CD4-positive, alpha-beta T cell treated with Interleukin-1 beta for 1 hour (primary cell): ENCODE data around the gene ACVR2A.

Experiments used
- DNase-seq, 2 donors: peaks; one replicate each; pipeline ENCODE4 v3.0.0-alpha.2; 2020 to 2022

The ACVR2A gene

GRCh38 chr2:147844697-147845410 lies at the start of gene ACVR2A:
ACVR2A (plus strand) TSS chr2:147845029; CDS start chr2:147845153, 124 bp downstream.
- peak; percentile 5 to 47 for DNase-seq

- DNase-seq = no peak
These were observed 44.5 kb upstream of the ACVR2A start for GRCh38 chr2:147800316-147800715.

- DNase-seq = no peak
These were observed 38.0 kb upstream of the ACVR2A start for GRCh38 chr2:147806846-147807245.

- no peak for DNase-seq
These were observed 36.3 kb upstream of the ACVR2A start for GRCh38 chr2:147808520-147808919.

GRCh38 chr2:147810883-147811765 lies 33.7 kb upstream of the ACVR2A start:
- no peak for DNase-seq

- DNase-seq = no peak
These were observed 26.1 kb upstream of the ACVR2A start for GRCh38 chr2:147818741-147819140.

GRCh38 chr2:147824620-147825019 lies 20.2 kb upstream of the ACVR2A start:
- DNase-seq = no peak

- DNase-seq = no peak
These were observed 18.3 kb upstream of the ACVR2A start for GRCh38 chr2:147826278-147827087.

GRCh38 chr2:147827088-147827375 lies 17.8 kb upstream of the ACVR2A start:
- DNase-seq = no peak

- no peak for DNase-seq
These were observed 15.7 kb upstream of the ACVR2A start for GRCh38 chr2:147829106-147829505.

GRCh38 chr2:147836099-147836498 lies 8.7 kb upstream of the ACVR2A start:
- DNase-seq = no peak

GRCh38 chr2:147843391-147843863 lies 1.4 kb upstream of the ACVR2A start:
- no peak for DNase-seq

GRCh38 chr2:147843864-147844696 lies 749 bp upstream of the ACVR2A start:
- DNase-seq = peak; percentile 86 to 88

- peak; percentile 19 to 52 for DNase-seq
These were observed 662 bp downstream of the ACVR2A start for GRCh38 chr2:147845411-147845971.

GRCh38 chr2:147846412-147847081 lies 1.7 kb downstream of the ACVR2A start:
- no peak for DNase-seq

GRCh38 chr2:147847746-147848391 lies 3.0 kb downstream of the ACVR2A start:
- no peak for DNase-seq

- no peak for DNase-seq
These were observed 6.0 kb downstream of the ACVR2A start for GRCh38 chr2:147850838-147851237.

GRCh38 chr2:147851244-147851930 lies 6.6 kb downstream of the ACVR2A start:
- no peak for DNase-seq

GRCh38 chr2:147854557-147855134 lies 9.8 kb downstream of the ACVR2A start:
- no peak for DNase-seq

GRCh38 chr2:147855316-147855715 lies 10.5 kb downstream of the ACVR2A start:
- DNase-seq = no peak
